CD4-positive, alpha-beta T cell treated with Interleukin-15 for 1 hour (primary cell): Measurements from ENCODE around the gene PHKG2.

ENCODE experiments used
- DNase-seq: peaks from one replicate; pipeline ENCODE4 v3.0.0-alpha.2; 2020

PHKG2 gene

GRCh38 chr16:30728899-30729672, 19.1 kb upstream of the PHKG2 start:
- DNase-seq = peak; percentile 31

- DNase-seq = no peak
Observed at GRCh38 chr16:30731411-30731810, 16.8 kb upstream of the PHKG2 start.

GRCh38 chr16:30736995-30737793, 11.0 kb upstream of the PHKG2 start:
- no peak for DNase-seq

- no peak for DNase-seq
Observed at GRCh38 chr16:30737794-30738648, 10.2 kb upstream of the PHKG2 start.

GRCh38 chr16:30738984-30739951, 9.0 kb upstream of the PHKG2 start:
- no peak for DNase-seq

GRCh38 chr16:30740364-30741251, 7.6 kb upstream of the PHKG2 start:
- DNase-seq = no peak

GRCh38 chr16:30741461-30741914, 6.7 kb upstream of the PHKG2 start:
- no peak for DNase-seq

- DNase-seq = no peak
Observed at GRCh38 chr16:30743716-30744115, 4.5 kb upstream of the PHKG2 start.

GRCh38 chr16:30744183-30744582, 4.0 kb upstream of the PHKG2 start:
- DNase-seq = no peak

- DNase-seq = no peak
Observed at GRCh38 chr16:30745082-30745481, 3.1 kb upstream of the PHKG2 start.

- no peak for DNase-seq
Observed at GRCh38 chr16:30746638-30747175, 1.5 kb upstream of the PHKG2 start.

GRCh38 chr16:30747331-30747730, 894 bp upstream of the PHKG2 start:
- DNase-seq = no peak

GRCh38 chr16:30748634-30749445, 615 bp downstream of the PHKG2 start:
- no peak for DNase-seq

- no peak for DNase-seq
Observed at GRCh38 chr16:30750201-30750600, 2.0 kb downstream of the PHKG2 start.

GRCh38 chr16:30750876-30751465, 2.7 kb downstream of the PHKG2 start:
- no peak for DNase-seq

GRCh38 chr16:30753596-30753995, 5.4 kb downstream of the PHKG2 start:
- no peak for DNase-seq

- no peak for DNase-seq
Observed at GRCh38 chr16:30755955-30756780, 7.9 kb downstream of the PHKG2 start.

GRCh38 chr16:30756781-30757100, 8.5 kb downstream of the PHKG2 start:
- no peak for DNase-seq

GRCh38 chr16:30757316-30757715, 9.1 kb downstream of the PHKG2 start:
- no peak for DNase-seq
